Loucy (cell line): Measurements from ENCODE around the gene SNTA1.

Source experiments
- EZH2phosphoT487 ChIP-seq: fragments of 200-600 bp; IDR thresholded peaks from 2 replicates; pipeline ENCODE4 v1.6.1; 2018; ENCODE audit warnings: antibody characterized with exemption, mild to moderate bottlenecking, moderate library complexity, borderline replicate concordance
- TF ChIP-seq, protein P1 (sequence below): fragments of 200-600 bp; sonication (generic); conservative IDR thresholded peaks from 2 replicates; pipeline ENCODE4 v1.5.1; 2014; ENCODE audit warnings: mild to moderate bottlenecking, antibody characterized with exemption, low read length

DNA sequence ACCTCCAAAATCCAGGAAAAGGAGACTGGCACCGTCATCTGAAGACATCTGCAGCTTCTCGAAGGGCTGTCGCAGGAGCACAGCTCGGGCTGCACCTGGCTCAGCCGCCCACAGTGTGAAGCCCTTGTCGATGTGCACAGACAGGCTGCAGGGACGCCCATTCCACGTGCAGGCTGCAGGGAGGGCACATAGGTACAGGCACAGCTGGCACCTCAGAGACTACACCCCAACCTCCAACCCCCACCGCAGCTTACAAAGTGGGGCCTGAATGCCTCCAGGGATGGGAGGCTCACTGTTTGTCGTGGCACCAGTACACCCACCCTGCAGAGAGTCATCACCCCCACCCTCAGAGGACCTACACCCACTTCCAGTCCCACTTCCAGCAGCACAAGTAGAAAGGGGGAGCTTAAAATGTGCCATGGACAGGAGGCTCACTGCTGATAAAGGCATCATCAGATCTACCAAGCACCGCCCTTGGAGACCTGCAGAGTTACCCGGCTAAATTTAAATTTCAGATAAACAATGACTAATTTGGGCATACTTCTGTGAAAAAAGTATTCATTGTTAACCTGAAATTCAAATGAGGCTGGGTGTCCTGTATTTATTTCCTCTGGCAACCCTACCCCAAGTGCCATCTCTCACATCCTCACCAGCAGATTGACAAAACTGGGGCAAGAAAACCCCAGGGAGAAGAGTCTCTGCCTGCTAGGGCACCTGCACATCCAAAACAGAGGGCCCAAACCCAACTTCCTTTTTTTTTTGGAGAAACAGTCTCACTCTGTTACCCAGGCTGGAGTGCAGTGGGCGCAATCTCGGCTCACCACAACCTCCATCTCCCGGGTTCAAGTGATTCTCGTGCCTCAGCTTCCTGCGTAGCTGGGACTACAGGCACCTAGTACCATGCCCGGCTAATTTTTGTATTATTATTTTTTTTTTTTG lies 34.6 kb downstream of the SNTA1 start:
- TF ChIP-seq, protein P1, sequence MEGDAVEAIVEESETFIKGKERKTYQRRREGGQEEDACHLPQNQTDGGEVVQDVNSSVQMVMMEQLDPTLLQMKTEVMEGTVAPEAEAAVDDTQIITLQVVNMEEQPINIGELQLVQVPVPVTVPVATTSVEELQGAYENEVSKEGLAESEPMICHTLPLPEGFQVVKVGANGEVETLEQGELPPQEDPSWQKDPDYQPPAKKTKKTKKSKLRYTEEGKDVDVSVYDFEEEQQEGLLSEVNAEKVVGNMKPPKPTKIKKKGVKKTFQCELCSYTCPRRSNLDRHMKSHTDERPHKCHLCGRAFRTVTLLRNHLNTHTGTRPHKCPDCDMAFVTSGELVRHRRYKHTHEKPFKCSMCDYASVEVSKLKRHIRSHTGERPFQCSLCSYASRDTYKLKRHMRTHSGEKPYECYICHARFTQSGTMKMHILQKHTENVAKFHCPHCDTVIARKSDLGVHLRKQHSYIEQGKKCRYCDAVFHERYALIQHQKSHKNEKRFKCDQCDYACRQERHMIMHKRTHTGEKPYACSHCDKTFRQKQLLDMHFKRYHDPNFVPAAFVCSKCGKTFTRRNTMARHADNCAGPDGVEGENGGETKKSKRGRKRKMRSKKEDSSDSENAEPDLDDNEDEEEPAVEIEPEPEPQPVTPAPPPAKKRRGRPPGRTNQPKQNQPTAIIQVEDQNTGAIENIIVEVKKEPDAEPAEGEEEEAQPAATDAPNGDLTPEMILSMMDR = no peak
- TF ChIP-seq EZH2phosphoT487 = no peak
